T47D (cell line): ENCODE results near the gene CST9L.

Experiments
- DNase-seq, 2 experiments: peaks; one replicate each; pipeline versions ENCODE4 v3.0.0 to v3.0.0-alpha.2; 2011 to 2012; ENCODE audit warnings: low read depth in 1 of 2, low spot score in 1 of 2
- JUND ChIP-seq: IDR thresholded peaks from 2 replicates; pipeline ENCODE4 v1.6.1; 2012; ENCODE audit warnings: low read depth
- in situ Hi-C: cut with HindIII; loops from 2 replicates; pipeline ENCODE4 v1.10.0; 2016; ENCODE audit warnings: low sequenced_read_pairs, low pct_unique_long_range_greater_than_20kb

Gene CST9L

DNA sequence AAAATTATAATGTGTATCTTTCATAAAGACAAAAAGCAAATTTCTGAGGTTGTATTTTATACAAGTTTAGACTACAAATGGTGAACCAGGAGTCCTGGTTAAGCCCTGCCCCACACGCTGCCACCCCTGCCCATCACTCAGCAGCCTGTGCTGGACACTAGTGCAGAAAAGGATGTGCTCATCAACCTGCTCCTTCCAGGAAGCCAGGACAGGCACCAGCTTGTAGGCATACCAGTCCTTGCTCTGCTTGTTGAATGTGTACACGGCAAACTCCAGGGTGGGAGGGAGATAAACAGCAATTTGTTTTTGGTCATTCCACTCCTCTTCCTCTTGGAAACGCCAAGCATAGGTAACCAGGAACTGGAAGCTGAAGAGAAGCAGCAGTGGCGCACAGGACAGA lies 18.1 kb downstream of the CST9L start:
- DNase-seq = peak in 1 of 2 experiments; percentile 60
- in situ Hi-C loops = no loop called here
- no peak for TF ChIP-seq JUND

DNA sequence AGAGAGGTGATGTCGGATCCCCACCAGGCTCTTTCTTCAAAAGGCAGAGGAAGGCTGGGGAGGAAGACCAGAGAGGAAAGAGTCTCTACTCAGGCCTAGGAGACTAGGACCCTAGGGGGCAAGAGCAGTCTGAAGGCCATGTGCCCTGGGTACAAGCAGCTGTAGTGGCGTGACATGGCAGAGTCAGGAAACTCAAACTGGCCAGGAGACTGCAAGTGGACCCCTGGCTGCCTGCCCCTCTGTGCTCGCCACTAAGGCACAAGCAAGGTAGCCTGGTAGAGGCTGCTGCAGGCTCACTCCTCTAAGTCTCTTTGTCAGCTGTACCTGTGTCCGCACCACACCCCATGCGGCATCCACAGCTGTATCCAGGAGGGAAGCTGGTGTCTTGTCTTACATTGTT lies 19.9 kb downstream of the CST9L start:
- in situ Hi-C loops = no loop called here
- no peak for DNase-seq
- no peak for TF ChIP-seq JUND

DNA sequence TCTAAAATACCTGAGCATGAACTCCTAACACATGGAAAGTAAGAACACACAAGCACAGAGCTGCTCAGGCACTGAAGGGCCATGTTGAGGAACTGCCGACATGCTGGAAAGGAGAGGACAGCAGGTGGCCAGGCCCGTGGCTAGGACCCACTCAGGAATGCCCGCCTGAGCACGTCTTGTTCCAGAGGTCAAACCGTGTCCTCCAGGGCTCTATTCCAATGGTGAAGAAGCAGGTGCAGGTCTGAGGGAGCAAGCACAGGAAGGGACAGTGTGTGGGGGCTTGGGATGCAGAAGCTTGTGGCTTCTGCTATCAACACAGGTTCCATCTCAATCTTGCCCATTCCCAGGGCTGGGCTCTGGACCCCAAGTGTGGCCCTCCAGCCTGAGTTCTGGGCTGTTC lies 20.7 kb downstream of the CST9L start:
- TF ChIP-seq JUND = no peak
- DNase-seq = no peak
- in situ Hi-C loops = no loop called here

DNA sequence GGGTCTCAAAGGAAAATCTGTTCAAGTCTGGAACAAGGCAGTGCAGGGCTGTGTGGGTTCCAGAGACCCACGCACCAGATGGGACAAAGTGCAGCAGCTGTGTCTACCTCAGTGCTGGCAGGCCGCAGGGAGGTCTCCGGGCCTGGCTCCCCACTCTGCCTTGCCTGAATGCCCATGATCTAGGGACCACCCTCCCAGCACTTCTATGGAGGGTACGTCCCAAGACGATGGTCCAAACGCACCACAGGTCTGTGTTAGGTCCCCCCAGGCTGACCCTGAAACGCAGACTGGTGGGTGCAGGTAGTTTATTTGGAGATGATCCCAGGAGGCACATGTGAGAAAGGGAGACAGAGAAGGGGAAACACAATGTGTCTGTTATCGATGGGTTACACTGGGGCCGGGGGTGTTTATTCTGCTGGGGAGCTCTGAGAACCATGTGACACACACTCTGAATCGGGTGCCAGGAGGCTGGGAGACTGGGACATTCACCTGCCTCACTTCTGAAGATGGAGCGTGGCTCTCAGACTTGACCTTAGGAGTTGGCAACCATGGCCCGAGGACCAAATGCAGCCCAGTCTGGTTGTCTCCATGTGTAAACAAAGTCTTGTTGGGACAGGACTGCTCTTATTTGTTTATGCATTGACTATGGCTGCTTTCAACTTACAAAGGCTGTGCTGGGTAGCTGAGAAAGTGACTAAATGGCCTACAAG lies 21.7 kb downstream of the CST9L start:
- no peak for TF ChIP-seq JUND
- in situ Hi-C loops = no loop called here
- peak; percentile 32 to 66 for DNase-seq

DNA sequence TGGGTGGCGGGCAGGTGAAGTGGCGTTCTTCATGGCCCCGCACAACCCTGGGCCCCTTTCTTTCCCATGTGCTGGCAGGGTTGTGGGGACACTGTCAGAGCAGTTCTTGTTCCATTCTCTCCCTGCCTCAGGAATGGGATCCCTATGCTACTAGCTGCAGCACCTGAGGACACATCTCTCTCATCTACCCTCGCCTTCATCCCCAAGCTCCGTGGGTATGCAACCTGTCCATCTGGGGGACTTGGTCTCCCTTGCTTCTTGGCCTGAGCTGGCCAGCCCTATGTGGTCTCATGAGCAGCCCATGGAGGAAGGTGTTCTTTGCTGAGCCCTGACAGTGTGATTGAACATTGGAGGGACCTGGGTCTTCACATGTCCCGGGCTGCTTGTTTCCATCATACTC lies 24.2 kb downstream of the CST9L start:
- TF ChIP-seq JUND = no peak
- in situ Hi-C loops = no loop called here

DNA sequence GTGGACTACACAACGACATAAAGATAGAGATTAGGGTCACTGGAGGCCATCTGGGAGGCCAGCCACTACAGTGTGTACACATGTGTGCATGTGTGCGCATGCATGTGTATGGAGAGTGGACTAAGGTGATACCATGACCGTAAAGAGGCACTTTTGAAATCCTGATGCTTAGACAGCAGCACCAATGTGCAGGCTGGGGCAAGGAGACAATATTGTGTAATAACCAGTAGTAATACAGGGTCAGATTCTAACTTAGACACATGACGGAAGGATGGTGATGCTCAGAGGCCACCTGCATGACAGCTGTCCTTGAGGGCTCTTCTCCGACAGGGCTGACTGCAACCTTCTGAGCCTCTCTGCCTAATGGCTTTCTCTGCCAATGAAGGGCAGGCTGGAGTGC lies 25.5 kb downstream of the CST9L start:
- TF ChIP-seq JUND = no peak
- DNase-seq = no peak
- in situ Hi-C loops = no loop called here

More for the DNA sequence above, 24.2 kb downstream of the CST9L start:
- no peak for DNase-seq

DNA sequence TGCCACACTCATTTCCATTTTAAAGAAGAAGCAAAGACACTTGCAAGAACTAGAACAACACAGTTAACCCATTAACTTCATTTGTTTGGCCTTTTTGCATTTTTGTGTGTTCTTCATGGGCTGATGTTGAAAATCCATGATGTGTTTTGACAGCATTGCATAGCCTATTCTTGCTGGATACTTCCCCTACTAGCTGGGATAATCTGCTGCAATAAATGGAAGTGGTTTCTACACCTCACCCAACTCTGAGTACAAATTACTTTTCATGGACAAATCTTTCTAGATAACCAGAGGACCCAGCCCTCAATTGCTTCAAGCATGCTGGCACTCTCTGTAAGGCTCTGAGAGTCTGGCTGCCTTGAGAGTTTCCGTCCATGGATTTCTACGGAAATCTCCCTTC lies 26.5 kb downstream of the CST9L start:
- in situ Hi-C loops = no loop called here
- DNase-seq = no peak
- no peak for TF ChIP-seq JUND

DNA sequence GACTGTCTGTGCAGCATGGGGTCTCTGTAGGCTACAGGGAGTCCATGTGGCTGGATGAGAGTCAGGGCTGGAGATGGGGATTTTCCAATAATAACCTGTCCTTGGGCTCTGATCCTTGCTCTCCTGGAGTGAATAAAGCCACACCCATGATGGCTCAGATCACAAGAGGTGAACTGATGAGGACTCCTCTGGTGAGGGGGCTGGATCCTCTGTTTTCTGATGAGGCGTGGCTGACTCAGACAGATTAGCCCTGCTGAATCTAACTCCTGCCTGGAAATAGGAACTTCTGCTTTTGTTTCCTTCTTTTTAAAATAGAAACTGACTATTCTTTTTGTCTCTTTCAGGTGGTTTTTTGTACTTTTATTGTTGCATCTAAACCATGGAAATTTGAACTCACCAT lies 27.0 kb downstream of the CST9L start:
- no peak for TF ChIP-seq JUND
- DNase-seq = no peak
- in situ Hi-C loops = no loop called here

DNA sequence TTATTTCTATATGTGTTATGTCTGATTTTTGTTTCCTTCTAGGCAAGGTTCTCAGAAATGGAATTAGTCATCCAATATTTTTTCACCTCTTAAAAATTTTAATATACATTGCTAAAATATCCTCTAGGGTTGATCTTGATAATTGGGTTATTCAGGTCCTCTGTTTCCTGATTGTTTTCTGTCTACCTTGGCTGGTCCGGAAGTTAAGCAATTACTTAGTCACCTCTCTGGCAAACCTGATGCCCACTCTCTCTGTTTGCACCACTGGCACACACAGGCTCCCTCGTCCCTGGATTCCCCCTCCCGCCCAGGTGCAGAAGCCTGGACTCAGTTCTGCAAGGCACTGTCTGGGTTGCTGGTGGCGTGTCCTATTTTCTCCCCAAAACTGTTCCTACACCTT lies 27.7 kb downstream of the CST9L start:
- TF ChIP-seq JUND = no peak
- DNase-seq = no peak
- in situ Hi-C loops = no loop called here

DNA sequence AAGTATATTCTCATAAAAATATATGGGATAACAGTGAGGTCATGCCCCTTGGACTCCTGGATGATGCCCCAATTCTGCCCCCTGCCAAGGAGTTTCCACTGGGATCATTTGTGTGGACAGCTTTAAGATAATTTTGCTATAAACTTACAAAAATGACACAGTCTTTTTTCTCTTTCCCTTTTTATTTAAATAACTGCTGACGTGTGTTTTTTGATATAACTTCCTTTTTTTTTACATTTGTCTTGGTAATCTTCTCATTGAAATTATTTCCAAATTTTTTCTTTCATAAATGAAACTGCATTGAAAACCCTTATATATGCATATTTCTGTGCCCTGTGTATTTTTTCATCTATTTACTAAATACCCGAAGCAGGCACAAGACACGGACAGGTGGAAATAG lies 31.3 kb downstream of the CST9L start:
- in situ Hi-C loops = no loop called here
- no peak for TF ChIP-seq JUND
- DNase-seq = no peak

DNA sequence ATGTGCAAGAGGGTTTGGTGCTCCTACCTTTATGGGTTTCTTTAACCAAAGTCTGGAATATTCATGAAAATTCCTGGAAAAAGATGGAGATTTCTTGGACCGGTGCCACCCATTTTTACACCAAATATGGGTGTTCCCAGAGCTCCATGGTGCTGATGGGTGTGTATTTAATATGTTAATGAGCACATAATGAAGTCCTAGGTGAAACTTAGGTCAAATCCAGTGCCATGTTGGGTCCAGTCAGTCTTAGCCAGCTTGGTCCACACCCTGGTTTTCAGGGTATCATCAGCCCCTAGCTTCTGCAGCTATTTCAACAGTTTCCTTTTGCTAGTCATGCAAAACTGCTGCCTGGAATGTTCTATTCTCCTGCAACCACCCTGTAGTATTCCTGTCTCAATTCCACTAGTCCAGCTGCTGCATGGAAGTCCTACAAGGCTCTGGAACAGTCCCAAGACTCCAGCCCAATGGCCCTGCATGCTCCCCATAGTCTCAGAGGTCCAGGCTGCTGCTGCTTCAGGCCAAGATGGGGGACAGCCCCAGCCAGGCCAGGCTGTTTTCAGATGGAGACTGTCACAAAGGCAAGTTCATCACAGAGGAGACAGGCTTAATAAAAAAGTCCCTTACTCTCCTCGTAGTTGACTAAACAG lies 31.8 kb downstream of the CST9L start:
- in situ Hi-C loops = no loop called here
- no peak for DNase-seq
- no peak for TF ChIP-seq JUND

DNA sequence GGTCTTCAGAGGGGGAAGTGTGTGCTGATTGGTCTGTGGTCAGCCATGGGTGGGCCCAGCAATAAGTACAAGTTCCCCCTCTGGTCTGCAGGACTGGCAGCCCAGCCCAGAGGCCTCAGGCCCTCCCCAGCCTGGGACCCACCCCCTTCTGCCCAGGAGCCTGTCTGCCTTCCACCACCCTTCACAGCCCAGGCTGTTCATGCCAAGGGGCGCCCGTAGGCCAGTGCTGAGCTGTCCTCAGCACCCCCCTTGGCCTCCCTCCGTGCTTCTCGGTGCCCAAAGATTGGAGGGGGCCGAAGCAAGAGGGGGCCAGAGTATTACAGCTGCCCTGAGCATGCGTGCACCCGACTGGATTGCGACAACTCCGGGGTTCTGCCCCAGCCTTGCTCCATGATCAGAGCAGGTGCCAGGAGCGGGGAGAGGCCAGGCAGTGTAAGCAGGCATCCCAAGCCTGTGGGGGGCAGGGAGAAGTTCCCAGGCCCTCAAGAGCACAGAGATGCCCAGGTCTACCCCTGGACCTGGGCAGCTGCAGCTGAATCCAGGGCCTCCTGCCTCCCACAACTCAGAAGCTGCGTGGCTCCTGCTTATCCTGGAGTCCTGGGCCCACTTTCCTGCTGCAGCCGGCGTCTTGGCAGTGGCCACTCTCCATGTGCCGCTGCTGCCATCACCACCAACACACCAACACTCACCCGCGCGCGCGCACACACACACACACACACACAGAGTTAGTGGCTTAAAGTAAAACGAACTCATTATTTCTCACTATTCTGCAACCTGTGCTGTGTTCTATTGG lies 33.3 kb downstream of the CST9L start:
- in situ Hi-C loops = no loop called here
- no peak for DNase-seq
- no peak for TF ChIP-seq JUND

DNA sequence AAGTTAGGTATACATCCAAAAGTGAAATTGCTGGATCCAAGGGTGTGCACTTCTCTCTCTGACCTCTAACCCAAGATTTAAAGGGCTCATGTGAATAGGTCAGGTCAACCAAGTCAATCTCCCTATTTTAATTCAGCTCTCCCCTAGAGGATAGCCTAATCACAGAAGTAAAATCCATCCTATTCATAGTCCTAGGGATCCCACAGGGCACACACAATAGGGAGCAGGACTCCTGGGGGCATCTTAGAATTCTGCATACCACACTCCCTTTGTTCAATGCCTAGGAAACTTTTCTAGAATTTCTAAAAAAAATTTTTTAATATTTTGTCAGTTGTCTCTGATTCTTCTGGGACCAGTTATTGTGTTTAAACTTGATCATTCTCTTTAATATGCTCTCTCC lies 35.1 kb downstream of the CST9L start:
- no peak for DNase-seq
- no peak for TF ChIP-seq JUND
- in situ Hi-C loops = no loop called here
